Mesendoderm (in vitro differentiated cells): ENCODE data around the gene FGL2.
"Not testable (repeated sequence)": the region's sequence is repeated elsewhere in the genome, so short reads cannot be mapped to it uniquely, and the experiment has no call there.

ENCODE experiments used
- DNase-seq: peaks from one replicate; pipeline ENCODE4 v3.0.0; 2013
- H2AK5ac ChIP-seq: 2 replicates; pipeline ENCODE4 v1.6.1; 2013; ENCODE audit warnings: low read length, inconsistent platforms
- H2BK120ac ChIP-seq: 2 replicates; pipeline ENCODE4 v1.6.1; 2013; ENCODE audit warnings: low read depth, mild to moderate bottlenecking, low read length, moderate library complexity, mixed read lengths
- H2BK15ac ChIP-seq: replicated peaks from 2 replicates; pipeline ENCODE4 v1.6.1; 2013; ENCODE audit warnings: low read depth, mild to moderate bottlenecking, moderate library complexity
- H2BK5ac ChIP-seq: 2 replicates; pipeline ENCODE4 v1.6.1; 2013; ENCODE audit warnings: low read length, inconsistent platforms
- H3K18ac ChIP-seq: 2 replicates; pipeline ENCODE4 v1.6.1; 2013; ENCODE audit warnings: mild to moderate bottlenecking, low read length, mixed read lengths
- H3K23ac ChIP-seq: one replicate; pipeline ENCODE4 v1.6.1; 2013; ENCODE audit warnings: low read length
- H3K27ac ChIP-seq: 2 replicates; pipeline ENCODE4 v1.5.1; 2013; ENCODE audit warnings: low read depth, mild to moderate bottlenecking, inconsistent platforms, low read length, moderate library complexity
- H3K27me3 ChIP-seq: 2 replicates; pipeline ENCODE4 v1.6.1; 2013; ENCODE audit warnings: low read length, control low read depth, mild to moderate bottlenecking, inconsistent platforms; ENCODE audit not compliant: insufficient read depth, poor library complexity
- H3K36me3 ChIP-seq: 2 replicates; pipeline ENCODE4 v1.6.1; 2013; ENCODE audit warnings: low read length, inconsistent platforms; ENCODE audit not compliant: control insufficient read depth, insufficient read depth
- H3K4ac ChIP-seq: one replicate; pipeline ENCODE4 v1.6.1; 2013; ENCODE audit warnings: low read depth, mild to moderate bottlenecking, low read length, moderate library complexity
- H3K4me1 ChIP-seq: 2 replicates; pipeline ENCODE4 v1.6.1; 2013; ENCODE audit warnings: low read depth, low read length, inconsistent platforms; ENCODE audit not compliant: control insufficient read depth
- H3K4me2 ChIP-seq: 2 replicates; pipeline ENCODE4 v1.6.1; 2013; ENCODE audit warnings: low read length
- H3K4me3 ChIP-seq: 2 replicates; pipeline ENCODE4 v1.5.1; 2013; ENCODE audit warnings: mild to moderate bottlenecking, low read length
- H3K56ac ChIP-seq: one replicate; pipeline ENCODE4 v1.6.1; 2013; ENCODE audit warnings: low read length
- H3K79me1 ChIP-seq: 2 replicates; pipeline ENCODE4 v1.6.1; 2013; ENCODE audit warnings: low read length, inconsistent platforms
- H3K79me2 ChIP-seq: 2 replicates; pipeline ENCODE4 v1.6.1; 2013; ENCODE audit warnings: mild to moderate bottlenecking, low read length; ENCODE audit not compliant: control insufficient read depth, insufficient read depth
- H3K9ac ChIP-seq: 2 replicates; pipeline ENCODE4 v1.6.1; 2013; ENCODE audit warnings: low read length, inconsistent platforms
- H4K5ac ChIP-seq: one replicate; pipeline ENCODE4 v1.6.1; 2013; ENCODE audit warnings: low read length
- H4K8ac ChIP-seq: one replicate; pipeline ENCODE4 v1.6.1; 2013; ENCODE audit warnings: low read depth, mild to moderate bottlenecking, control low read depth, low read length, moderate library complexity
- WGBS: extraction: QIAGEN DNeasy Blood & Tissue Kit; methylation state at CpG from one replicate; pipeline ENCODE4 v1.1.7; 2013; ENCODE audit warnings: low lambda C conversion rate, missing lambda C conversion rate; ENCODE audit not compliant: insufficient coverage; ENCODE audit errors: extremely low coverage; 5-methylcytosine and 5-hydroxymethylcytosine counted together

Gene FGL2

DNA sequence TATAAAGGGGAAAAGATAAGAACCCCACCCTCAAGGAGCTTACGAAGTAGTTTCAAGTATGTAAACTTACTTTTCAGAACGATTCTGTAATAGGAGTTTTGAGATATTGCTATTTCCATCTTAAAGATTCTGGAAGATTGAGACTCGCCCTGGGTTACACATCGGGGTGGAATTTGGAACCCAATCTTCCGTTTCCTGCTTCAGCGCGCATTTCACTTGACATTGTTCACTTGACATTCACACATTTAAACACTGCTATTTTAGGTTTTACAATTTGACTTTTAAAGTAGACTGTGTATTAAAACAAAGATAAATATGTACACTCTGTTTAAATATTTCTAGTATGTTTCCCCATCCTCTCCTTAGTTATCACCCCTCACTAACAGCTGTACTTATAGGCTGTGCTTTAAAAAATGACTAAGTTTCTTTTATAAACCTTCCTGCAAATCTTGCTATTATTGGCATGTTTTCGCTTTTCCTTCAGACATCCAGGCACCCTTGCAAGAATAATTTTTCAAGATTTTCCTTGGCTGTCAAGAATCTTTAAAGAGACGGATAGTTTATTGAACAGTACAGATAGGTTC, 22.2 kb downstream of the FGL2 start:
- H3K36me3 ChIP-seq, H2BK15ac ChIP-seq, H2BK120ac ChIP-seq: not testable (repeated sequence)

DNA sequence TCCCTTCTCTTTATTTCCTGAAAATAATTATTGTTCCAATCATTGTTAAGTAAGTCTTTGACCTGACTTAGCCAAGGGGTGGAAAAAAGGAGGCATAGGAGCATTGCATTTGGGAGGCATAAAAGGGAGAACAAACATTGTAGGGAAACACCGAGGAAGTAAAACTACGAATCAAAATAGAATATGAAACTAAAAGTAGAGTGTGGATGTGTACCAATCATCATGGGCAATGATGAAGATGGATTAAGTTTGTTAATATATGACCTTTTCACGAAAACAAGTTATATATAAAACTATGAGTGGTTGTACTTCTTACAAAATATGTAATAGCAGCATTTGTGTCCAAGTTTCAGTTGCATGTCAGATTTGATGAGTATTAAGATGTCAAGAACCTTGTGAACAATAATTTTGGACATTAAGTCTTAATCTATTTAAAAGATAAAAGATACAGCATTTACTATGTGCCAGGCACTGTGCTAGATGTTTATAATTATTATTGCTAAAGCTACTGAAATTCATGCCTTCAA, 24.3 kb downstream of the FGL2 start:
- H3K36me3 ChIP-seq, DNase-seq, H3K79me2 ChIP-seq, H3K27me3 ChIP-seq, H2AK5ac ChIP-seq, H4K5ac ChIP-seq, H3K4me3 ChIP-seq, H3K27ac ChIP-seq, H3K9ac ChIP-seq, H2BK5ac ChIP-seq, H3K23ac ChIP-seq, H2BK120ac ChIP-seq, H4K8ac ChIP-seq, H3K4me2 ChIP-seq, H3K56ac ChIP-seq, H3K4ac ChIP-seq, H3K18ac ChIP-seq, H3K4me1 ChIP-seq, H2BK15ac ChIP-seq, H3K79me1 ChIP-seq: not testable (repeated sequence)
- no CpG with 5 or more reads among the region's 3 CpGs for WGBS

More for the DNA sequence above, 22.2 kb downstream of the FGL2 start:
- not testable (repeated sequence) for H3K4me3 ChIP-seq, H3K79me2 ChIP-seq, H3K56ac ChIP-seq, H3K79me1 ChIP-seq, H3K4me1 ChIP-seq, H3K9ac ChIP-seq, H3K4me2 ChIP-seq, H3K23ac ChIP-seq, H3K18ac ChIP-seq, DNase-seq, H3K27me3 ChIP-seq, H2AK5ac ChIP-seq, H4K5ac ChIP-seq, H2BK5ac ChIP-seq, H4K8ac ChIP-seq, H3K4ac ChIP-seq, H3K27ac ChIP-seq
- WGBS = no CpG with 5 or more reads among the region's 9 CpGs

DNA sequence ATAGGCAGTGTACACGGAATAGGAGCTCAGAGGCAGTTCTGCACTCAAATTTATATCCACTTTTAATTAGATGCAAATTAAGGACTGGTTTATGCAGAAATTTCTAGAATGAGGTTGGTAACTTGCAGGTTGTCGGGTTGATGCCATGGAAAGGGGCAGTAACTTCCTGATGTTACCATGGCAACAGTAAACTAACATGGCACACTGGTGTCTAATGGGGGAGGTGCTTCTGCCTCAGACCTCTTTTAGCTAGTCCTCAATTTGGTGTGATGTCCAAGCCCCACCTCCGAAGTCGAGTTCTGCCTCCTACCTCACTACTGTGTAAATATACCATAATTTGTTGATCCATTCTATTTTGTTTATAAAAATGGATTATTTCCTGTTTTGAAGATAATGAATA, 25.2 kb downstream of the FGL2 start:
- not testable (repeated sequence) for H3K27me3 ChIP-seq, DNase-seq, H3K18ac ChIP-seq, H2AK5ac ChIP-seq, H3K9ac ChIP-seq, H3K79me1 ChIP-seq, H4K5ac ChIP-seq, H3K4me2 ChIP-seq, H3K27ac ChIP-seq, H3K36me3 ChIP-seq, H2BK15ac ChIP-seq, H3K56ac ChIP-seq, H3K23ac ChIP-seq, H3K4me3 ChIP-seq, H2BK5ac ChIP-seq, H4K8ac ChIP-seq, H3K4ac ChIP-seq, H2BK120ac ChIP-seq, H3K4me1 ChIP-seq, H3K79me2 ChIP-seq
- WGBS = no CpG with 5 or more reads among the region's 4 CpGs

DNA sequence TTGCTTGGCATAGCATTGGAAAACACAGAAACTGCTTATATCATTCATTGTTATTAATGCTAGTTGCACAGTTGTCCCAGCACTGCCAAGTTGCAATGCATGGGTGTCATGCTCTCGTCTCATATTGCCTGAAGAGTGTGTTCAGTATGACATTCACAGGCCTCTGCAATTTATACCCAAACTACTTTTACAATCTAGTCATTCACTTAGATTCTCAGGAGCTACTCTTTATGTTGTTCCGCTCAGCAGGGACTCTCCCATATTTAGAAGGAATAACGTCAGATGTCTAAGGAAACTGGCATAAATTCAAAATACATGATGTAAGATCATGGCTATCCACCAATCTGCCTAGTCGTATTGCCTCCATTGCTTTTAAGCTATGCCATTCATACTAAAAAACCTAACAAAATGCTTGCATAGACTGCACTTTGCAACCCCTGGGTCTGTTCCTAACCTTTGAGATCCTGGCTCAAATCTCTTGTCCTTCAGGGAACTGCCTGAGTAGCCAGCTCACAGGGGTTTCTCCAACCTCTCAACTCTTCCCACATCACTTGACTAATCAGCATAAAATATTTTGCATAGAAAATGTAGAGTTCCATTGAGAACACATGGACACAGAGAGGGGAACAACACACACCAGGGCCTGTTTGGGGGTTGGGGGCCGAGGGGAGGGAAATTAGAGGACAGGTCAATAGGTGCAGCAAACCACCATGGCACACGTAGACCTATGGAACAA, 27.0 kb downstream of the FGL2 start:
- not testable (repeated sequence) for H2BK5ac ChIP-seq, DNase-seq, H3K27me3 ChIP-seq, H4K5ac ChIP-seq, H3K4me1 ChIP-seq, H3K4me3 ChIP-seq, H3K27ac ChIP-seq, H2BK120ac ChIP-seq, H3K9ac ChIP-seq, H4K8ac ChIP-seq, H2BK15ac ChIP-seq, H3K23ac ChIP-seq, H3K4ac ChIP-seq, H3K4me2 ChIP-seq, H2AK5ac ChIP-seq, H3K36me3 ChIP-seq, H3K79me2 ChIP-seq, H3K79me1 ChIP-seq, H3K56ac ChIP-seq, H3K18ac ChIP-seq
- no CpG with 5 or more reads among the region's 6 CpGs for WGBS

- H3K4me2 ChIP-seq, H4K5ac ChIP-seq, H3K79me1 ChIP-seq, H3K79me2 ChIP-seq, H2AK5ac ChIP-seq, H3K23ac ChIP-seq, H3K36me3 ChIP-seq, H2BK120ac ChIP-seq, H2BK5ac ChIP-seq, H3K9ac ChIP-seq, H4K8ac ChIP-seq, H3K27me3 ChIP-seq, H3K18ac ChIP-seq, H3K4me1 ChIP-seq, H3K4me3 ChIP-seq, H3K56ac ChIP-seq, H3K27ac ChIP-seq, H2BK15ac ChIP-seq, H3K4ac ChIP-seq, DNase-seq: not testable (repeated sequence)
- WGBS = no CpG with 5 or more reads among the region's 4 CpGs
Measured at GRCh38 chr7:77171073-77171472, 28.5 kb downstream of the FGL2 start.
